ENCODE data around the gene FAAP100.

FAAP100 gene

DNA sequence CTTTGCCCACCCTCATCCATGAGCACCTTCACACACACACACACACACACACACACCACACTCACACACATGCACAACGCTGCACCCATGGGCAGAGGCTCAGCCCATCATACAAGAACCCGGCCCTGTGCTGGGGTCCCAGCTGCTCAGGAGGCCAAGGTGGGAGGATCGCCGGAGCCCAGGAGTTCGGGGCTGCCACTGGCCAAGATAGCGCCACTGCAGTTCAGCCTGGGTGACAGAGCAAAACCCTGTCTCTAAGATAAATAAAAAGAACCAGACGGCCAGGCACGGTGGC is 27.3 kb downstream of the FAAP100 start:
- no peak for DNase-seq (ENCODE audit: low read depth in 2 of 2)

DNA sequence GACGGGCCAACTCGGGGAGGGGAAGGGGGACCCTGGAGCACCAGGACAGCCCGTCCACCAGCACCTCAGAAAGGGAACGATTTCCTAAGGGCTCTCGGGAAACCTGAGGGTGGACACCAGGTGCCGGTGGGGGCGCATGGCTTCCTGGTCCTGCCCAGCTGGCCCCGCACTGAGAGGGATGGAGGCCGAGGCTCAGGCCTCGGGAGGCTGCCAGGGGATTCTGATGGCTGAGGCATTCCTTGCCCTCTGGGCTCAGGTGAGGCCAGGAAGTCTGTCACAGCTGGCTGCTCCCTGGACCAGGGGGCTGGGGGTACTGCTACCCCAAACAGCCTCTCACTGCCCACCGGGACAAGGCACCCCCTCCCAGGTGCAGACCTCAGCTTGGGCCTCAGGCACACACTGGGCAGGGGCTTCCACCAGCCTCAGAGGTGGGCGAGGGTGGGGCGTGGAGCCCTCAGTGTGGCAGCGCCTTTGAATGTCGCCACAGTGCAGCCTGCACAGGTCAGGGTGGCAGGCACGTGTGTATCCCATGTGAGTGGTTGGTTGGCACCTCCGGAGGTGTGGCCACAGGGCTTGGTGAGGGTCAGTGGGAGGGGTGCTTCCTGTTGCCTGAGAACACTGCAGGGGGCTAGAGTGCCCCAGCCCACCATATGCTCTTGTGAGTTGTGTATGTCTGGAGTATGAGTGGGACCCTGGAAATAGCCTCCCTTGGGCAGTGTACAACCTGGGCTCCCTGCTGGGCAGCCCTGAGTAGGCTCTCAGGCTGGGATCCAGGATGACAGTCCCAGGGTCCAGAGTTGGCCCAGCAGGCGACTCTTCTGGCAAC is 27.9 kb downstream of the FAAP100 start:
- no peak for DNase-seq (ENCODE audit: low read depth in 2 of 2)

DNA sequence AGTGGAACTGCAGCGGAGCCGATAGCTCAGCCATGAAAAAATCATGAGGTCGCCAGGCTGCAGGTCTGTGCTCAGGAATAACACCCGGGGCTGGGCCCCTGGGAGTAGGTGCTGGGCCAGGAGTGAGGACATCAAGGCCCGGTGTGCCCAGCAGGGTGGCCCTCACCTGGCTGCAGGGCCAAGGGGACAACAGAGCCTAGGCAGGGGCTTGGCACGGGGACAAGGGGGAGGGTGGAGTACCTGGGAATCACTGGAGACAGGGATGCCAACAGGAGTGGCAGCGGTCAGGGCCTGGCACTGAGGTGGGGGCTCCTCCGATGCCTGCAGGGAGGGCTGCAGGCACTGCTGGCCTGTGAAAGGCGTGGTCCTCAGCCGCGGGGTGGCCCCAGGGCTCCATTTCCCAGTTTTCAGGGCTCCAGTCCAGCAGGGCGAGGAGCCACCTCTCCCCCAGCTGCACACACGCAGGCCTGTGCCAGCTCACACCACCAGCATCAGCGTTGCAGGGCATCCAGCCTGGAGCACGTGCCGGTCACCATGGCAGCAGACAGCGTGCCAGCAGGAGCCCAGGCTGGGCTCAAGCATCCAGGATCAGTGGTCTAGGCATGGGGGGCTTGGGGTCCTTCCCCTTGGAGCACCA is 28.6 kb downstream of the FAAP100 start:
- no peak for DNase-seq (ENCODE audit: low read depth in 2 of 2)

DNA sequence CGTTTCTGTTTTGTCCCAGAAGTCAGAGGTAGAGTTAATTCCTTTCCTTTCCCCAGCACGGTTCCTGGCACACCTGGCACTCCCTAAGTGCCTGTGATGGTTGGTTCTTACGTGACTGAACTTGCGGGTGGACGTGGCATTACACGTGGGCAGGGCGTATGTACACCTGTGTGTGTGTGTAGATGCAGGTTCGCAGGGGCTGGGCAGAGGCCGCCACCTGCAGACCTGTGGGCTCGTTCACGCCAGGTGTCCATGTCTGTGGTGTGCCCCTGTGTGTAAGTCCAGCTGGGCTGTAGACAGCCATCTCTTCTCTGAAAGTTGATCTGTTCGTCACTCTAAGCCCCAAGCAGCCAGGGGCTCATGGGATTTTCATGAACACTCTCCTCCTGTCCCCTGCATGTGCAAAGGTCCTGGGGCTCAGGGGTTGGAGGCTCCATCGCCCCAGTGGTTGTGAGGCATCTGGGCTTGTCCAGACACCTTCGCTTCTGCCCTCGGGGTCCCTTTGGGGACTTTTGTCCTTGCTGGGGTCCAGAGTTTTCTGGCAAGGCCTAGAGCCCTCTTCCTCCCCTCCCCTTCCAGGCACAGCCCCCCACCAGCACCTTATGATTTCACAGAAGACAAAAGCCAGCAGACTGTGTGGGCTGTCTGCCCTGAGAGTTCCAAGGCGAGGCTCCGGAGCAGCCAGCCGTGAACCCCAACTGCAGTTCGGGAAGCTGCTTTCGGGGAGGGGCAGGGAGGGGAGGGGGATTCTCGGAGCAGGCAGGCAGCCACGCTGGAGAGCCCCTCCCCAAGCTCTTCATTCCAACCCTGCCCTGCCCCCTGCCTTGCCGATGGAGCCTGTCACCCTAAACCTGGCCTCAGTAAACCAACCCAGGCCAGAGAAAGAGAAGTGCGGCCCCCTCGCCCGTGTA is 29.4 kb downstream of the FAAP100 start:
- no peak for DNase-seq (ENCODE audit: low read depth in 2 of 2)

DNA sequence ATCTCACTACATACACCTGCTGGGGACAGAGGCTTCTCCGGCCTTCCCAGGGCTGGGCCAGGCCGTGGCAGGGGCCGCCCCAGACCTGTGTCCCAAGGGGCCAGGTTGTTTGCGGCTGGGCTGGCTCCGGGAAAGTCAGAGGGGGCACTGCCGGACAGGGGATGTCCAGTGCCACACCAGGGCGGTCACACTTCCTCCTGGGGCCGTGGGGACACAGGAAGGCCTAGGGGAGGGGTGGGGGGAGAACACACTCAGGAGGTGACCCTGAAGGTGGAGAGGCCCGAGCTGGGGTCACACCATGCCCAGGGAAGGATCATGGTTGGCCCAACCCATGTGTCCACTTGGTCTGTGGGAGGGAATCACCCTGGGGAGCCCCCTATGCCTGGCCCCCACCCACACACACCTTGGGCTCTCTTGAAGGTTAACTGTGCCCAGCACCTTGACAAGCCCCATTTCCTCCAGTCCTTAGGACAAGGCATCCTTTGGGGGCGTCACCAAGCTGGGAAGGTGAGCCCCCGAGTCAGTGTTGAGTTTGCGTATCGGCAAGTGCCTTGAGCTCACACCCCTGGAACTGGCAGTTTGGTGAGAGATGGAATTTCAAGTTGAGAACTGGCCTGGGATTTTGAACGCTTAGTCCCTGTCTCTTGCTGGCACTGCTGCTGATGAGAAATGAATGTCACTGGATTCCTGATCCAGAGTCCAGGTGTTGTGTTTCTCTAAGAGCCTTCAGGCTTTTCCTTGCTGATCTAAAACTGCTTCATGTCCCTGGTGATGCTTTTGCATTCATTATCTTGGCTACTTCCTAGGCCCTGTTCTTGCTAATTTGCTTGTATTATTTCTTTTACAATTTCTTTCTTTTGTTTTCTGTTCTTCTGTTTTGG is 31.9 kb downstream of the FAAP100 start:
- no peak for DNase-seq (ENCODE audit: low read depth in 2 of 2)

DNA sequence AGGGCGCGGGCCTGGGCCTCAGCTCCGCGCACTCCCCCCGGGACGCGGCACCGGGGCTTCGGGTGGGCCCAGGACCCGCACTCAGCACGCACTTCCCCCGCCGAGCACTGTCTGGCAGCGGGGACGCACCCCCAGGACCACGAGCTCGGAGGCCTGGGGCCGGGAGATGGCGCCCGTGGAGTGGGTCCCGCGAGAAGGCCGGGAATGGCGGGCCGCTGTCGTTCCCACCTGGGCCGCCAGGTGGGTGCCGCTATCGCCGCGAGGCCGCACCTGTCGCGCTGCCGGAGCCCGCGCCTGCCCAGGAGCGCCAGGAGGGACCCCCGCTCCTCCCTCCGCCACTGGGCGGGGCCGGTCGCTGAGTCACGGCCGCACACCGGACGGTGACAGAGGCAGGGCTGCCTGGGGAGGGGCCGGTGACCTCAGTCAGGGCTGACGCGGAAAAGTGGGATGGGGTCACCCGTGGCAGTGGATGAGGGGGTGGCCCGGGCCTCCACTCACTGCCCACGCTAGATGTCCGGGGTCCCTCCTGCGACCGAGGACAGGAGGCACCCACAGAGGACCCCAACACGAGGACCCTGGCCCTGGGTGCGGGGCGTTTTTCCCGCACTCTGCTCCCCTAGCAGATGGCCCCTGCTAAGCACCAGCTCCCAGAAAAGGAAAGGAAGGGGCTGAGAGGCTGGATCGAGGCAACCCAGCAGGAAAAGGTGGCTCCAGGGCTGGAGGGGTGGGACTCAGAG is 32.7 kb downstream of the FAAP100 start:
- peak; percentile 60 to 64 for DNase-seq (ENCODE audit: low read depth in 2 of 2)

DNA sequence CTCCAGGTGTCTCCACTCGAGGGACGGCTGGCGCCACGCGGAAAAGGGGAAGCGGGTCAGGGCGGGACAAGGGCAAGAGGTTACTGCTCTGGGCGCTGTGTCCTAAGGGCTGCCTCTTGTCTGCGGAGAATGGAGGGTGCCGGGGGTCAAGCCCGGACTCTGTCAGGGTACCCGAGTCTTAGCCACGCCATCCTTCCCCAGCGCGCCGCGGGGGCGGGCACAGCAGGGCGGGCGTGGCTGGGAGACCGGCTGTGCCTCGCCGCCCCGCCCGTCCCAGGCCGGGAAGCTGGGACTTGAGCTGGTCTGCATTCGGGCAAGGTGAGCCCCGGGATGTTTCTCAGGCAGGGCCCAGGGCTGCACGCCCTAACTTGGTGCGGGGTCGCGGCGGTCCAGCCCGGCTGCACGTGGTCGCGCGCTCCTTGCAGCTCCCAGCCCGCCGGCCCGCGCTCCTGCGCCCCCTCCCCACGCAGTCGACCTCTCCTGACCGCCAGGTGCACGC is 33.3 kb downstream of the FAAP100 start:
- DNase-seq (ENCODE audit: low read depth in 2 of 2) = no peak

DNA sequence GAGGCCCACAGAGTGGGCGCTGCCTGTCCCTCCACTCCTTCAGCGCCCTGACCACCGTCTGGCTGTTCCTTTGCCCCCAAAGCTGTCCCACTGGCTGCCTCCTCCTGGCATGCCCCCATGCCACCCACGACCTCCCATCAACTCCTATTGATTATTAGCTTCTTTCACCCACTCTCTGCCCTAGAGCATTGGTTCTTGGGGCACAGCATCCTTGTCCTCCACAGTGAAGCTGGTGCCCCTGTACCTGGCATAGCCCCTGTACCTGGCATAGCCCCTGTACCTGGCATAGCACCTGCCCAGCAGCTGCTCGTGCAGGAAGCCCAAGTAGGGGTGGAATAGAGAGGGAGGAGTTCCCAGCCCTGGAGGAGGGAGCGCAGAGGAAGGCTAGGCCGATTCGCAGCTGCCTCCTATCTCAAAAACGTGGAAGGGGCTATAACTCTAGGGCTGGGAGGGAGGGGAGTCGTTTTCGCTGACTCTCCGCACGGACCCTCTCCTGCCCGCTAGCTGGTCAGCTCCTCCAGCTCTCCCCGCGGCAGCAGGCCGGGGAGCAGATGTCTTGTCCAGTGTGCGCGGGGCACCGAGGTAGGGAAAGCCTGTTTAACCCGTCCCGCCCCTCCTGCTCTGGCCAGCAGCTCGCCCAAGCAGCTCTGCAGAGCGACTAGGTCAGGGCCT is 33.9 kb downstream of the FAAP100 start:
- DNase-seq (ENCODE audit: low read depth in 2 of 2) = no peak

DNA sequence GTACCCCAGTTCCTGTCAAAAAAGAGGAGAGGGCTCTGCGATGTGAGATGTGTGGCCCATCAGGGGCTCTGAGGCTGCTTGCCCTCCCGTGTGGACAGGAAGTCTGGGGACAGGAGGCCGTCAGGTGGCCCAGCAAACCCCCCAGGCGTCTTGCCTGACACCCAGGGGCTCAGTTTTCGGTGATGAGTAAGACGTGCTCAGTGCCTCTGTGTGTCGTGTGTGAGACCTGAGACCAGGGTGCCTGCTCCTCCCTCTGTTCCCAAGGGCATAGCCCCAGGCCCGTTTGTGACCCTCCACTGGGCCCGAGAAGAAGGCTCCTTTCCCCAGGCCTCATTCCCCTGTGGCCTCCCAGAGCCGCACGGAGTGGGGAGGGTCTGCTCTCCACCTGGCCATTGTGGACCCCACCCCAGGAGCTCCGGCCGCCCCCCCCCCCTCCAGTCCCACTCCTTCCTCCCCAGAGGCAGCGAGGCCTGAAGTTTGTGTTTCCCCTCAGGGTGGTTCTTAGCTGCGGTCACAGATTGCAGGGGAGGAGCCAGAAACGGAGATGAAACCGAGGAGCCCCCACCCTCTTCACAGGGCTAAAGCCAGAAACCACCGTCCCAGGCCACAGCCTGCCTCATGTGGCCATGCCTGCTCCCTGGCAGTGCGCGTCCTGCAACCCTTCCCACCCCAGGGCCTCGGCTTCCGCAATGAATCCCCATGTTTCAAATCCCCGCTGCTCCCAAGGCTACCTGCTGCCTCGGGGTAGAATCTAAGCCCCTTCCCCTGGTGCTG is 34.6 kb downstream of the FAAP100 start:
- no peak for DNase-seq (ENCODE audit: low read depth in 2 of 2)

DNA sequence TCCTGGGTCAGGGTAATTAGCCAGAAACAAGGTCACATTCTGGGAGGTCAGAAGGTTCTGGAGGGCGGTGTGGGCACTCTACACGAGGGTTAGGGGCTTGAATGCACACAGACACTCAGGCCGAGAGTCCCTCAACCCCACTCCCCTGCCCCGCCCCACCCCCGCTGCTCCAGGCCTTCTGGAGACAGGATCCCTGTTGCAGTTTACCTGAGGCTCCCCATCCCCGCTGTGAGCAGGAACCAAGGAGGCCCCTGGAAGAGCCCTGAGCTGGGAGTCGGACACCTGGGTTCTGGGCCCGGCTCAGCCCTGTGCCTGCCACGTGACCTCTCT is 35.2 kb downstream of the FAAP100 start:
- no peak for DNase-seq (ENCODE audit: low read depth in 2 of 2)

DNA sequence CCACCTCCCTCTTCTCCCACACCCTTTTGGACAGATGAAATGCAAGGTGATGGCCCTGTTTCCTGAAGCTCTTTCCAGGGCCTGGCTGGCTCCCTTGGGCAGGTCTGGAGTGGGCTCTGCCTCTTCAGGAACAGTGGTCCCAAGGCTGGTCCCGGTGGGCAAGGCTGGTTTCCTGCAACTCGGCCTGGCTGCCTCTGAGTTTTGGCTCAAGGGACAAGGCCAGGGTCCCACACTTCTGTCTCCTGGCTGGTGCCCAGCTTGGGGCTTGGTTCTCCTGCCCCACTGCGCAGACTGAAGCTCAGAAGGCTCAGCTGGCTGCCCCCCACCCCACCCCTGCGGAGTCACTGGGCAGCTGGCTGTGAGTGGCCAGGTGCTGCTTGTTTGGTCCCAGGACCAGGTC is 35.7 kb downstream of the FAAP100 start:
- DNase-seq (ENCODE audit: low read depth in 2 of 2) = no peak

DNA sequence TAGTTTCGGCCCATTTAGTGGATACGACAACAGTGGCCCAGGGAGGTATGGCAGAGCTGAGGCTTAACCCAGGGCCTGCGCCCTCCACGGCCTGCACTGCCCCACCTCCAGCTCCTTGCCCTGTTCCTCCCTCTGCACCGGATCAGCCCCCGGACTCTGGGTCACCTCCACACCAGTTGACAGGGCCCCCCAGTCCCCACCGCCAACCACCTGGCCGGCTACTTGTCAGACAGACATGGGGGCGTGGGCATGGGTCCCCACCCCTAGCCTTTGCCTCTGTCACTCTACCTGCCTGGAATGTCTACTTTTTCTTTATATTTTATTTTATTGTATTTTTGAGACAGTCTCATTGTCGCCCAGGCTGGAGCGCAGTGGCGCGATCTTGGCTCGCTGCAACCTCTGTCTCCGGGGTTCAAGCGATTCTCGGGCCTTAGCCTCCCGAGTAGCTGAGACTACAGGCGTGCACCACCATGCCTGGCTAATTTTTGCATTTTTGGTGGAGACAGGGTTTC is 36.6 kb downstream of the FAAP100 start:
- no peak for DNase-seq (ENCODE audit: low read depth in 2 of 2)

DNA sequence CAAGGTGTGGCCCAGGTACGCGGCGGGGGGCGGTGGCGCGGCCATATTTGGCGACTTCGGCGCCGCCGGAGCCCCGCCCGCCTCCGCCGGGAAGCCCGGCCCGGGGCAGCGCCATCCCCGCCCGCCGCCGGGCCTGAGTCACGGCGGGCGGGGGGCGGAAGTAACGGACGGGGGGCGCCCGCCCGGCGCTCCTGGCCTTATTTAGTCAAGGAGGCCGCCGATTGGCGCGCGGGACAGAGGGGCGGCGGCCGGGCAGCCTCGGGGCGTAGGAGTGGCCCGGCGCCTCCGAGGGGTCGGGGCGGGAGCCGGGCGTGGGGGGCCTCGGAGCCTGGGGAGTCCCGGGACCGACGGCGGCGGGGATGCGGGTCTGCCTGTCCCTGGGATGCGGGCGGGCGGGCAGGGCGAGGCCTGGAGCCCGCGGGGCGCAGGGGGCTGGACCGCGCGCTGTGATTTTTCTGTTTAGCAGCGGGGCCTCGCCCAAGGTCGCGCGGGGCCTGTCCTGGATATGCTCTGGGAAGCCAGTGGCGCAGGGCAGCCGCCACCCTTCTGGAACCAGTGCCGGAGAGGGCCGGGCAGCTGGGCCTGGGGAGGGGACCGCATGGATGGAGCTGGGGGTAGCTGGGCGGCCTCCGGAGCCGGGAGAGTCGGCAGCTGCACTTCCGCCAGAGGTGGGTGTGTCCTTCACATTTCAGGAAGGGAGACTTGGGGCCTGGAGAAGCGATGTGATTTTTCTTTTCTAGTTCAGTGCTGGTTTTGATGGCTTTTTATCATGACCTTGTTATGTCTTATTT is 37.2 kb downstream of the FAAP100 start:
- peak; percentile 71 to 74 for DNase-seq (ENCODE audit: low read depth in 2 of 2)

DNA sequence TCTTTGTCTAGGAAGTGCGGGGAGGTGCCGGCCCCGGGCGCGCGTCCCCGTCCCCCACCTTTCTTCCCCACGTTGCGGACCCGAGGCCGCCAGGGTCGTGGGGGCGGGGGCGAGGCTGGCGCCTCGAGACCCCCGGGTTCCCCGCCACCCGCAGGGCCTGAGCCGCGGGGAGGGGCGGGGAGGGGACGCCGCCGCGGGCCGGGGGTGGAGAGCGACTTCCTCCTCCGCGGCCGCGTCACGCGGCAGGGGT is 37.7 kb downstream of the FAAP100 start:
- no peak for DNase-seq (ENCODE audit: low read depth in 2 of 2)

DNA sequence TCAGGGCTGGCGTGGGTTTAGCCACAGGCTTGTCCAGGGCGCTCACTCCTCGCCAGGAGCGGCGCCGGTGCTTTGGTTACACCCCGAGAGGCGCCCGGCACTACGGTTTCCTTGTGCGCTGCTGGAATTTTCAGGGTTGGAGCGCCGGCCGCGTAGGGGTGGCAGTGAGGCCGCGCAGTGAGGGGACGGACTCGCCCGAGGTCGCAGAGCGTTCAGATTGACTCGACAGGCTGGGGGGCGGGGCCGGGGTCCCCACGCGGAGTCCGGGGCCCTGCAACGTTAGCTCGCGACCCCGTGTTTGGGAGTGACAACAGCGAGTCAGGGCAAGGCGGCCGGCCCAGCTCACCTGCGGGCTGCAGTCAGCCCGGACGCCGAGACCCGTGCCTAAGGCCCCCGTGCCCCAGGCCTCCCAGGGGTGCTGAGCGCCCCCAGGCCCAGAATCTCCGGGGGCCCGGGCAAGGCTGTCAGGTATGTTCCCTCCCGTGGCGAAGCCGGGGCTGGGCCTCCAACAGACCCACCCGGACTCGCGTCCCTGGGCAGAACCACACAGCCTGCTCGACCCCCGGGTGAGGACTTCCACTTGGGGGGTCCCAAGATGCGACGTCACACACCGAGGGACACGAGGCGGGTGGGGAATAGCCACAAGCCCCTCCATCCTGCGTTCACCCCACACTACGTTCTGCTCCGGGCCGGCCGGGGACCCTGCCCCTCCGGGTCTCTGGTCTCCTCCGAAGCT is 38.2 kb downstream of the FAAP100 start:
- no peak for DNase-seq (ENCODE audit: low read depth in 2 of 2)

DNA sequence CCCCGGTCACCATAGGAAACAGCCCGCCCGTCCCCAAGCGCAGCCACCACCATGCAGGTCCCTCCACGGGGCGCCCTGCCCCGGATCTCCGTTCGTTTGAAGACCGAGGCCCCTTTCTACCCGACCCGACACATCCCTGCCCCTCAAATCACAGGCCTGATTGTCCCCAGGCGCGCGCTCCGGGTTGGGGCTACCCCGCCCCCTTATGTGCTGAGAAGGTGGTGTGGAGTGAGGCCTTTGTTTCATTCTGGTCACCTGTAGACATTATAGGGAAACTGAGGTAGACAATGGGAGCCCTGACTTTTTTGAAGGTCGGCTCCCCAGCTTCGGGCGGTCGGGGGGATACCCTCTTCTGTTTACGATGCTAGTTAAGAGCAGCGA is 38.8 kb downstream of the FAAP100 start:
- peak; percentile 62 to 63 for DNase-seq (ENCODE audit: low read depth in 2 of 2)

DNA sequence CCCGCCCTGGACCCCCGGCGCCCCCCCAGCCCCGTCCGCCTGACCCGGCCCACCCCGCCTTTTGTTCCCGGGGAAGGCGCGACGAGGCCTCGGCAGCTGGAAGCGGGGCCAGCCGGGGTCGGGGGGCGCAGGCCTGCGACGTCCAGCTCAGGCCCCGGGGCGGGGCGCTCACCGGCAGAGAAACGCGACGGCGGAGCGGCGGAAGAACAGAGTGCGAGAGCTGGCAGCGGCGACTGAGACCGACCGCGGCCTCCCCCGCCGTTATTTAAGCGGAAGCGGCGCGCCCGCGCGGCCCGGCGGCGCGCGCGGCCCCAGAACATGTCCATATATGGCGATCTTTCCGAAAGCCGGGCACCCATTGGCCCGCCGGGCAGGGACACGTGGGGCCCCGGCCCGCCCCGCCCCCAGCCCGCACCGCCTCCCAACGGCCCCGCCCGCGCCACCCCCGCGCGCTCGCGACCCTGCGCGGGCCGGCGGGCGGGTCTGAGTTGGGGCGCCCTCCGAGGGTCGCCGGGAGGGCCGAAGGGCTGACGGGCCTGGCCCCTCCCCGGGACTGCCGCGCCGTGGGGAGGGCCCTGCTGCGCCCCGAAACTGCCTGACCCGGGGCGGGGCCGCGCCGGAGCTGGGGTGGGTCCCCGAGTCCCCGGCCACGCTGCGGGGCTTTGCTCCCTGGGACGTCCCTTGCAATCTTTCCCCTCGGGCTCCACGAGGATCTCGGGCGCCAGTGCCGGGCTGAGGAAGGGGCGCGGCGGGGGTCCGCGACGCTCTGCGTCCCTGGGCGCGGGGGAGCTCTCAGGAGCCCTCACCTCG is 39.4 kb downstream of the FAAP100 start, which contains the start of gene ACTG1:
ACTG1 (minus strand) TSS at position 238 of the 810 bp plus-strand sequence. CDS start 445 bp downstream, outside the sequence.
- peak; percentile 86 to 89 for DNase-seq (ENCODE audit: low read depth in 2 of 2)
